Stomach (tissue), 4 donors: Measurements from ENCODE around the gene CCL24.

Experiments used
- POLR2A ChIP-seq, 4 donors: fragments of 450-650 bp; IDR thresholded peaks; one replicate each; pipeline ENCODE4 v1.6.1; 2016; ENCODE audit warnings: antibody characterized with exemption in 4 of 4, control low read depth in 2 of 4, mild to moderate bottlenecking in 1 of 4, moderate library complexity in 1 of 4
- POLR2AphosphoS5 ChIP-seq, 3 donors: sonication (generic); formaldehyde crosslinking; IDR thresholded peaks; one replicate each; pipeline ENCODE4 v1.6.1; 2016; ENCODE audit warnings: antibody characterized with exemption in 3 of 3

- TF ChIP-seq POLR2AphosphoS5 (IDR thresholded peaks at IDR 0.05) = no peak
- no peak for TF ChIP-seq POLR2A (IDR thresholded peaks at IDR 0.05)
Observed at GRCh38 chr7:75844158-75844557, 30.6 kb upstream of the CCL24 start.
